GM23248 (cell line): ENCODE data around the gene TSPYL6. TPM values are rescaled to one million over a fixed set of nuclear protein-coding genes. Genes with fewer than 3 reads are reported as not detected.

Source experiments
- DNase-seq: peaks from one replicate; pipeline ENCODE4 v3.0.0-alpha.2; 2015
- H2AFZ ChIP-seq: fragments of 200-600 bp; sonication (generic); 2 replicates; pipeline ENCODE4 v1.6.1; 2016; ENCODE audit warnings: antibody characterized with exemption
- H3F3A ChIP-seq: fragments of 200-600 bp; sonication (generic); 2 replicates; pipeline ENCODE4 v1.6.1; 2016; ENCODE audit warnings: mild to moderate bottlenecking, antibody characterized with exemption, mixed run types; ENCODE audit not compliant: insufficient read depth
- H3K27ac ChIP-seq: fragments of 200-600 bp; sonication (generic); 2 replicates; pipeline ENCODE4 v1.5.1; 2016; ENCODE audit warnings: mild to moderate bottlenecking
- H3K27me3 ChIP-seq: fragments of 200-600 bp; sonication (generic); replicated peaks from 2 replicates; pipeline ENCODE4 v1.6.1; 2016; ENCODE audit warnings: mild to moderate bottlenecking; ENCODE audit not compliant: insufficient read depth
- H3K36me3 ChIP-seq: fragments of 200-600 bp; sonication (generic); 2 replicates; pipeline ENCODE4 v1.6.1; 2016; ENCODE audit warnings: low read depth, mild to moderate bottlenecking
- H3K4me1 ChIP-seq: fragments of 200-600 bp; sonication (generic); 2 replicates; pipeline ENCODE4 v1.6.1; 2016; ENCODE audit warnings: mild to moderate bottlenecking; ENCODE audit not compliant: insufficient read depth
- H3K4me2 ChIP-seq: fragments of 200-600 bp; sonication (generic); one replicate; pipeline ENCODE4 v1.6.1; 2016; ENCODE audit warnings: mild to moderate bottlenecking; ENCODE audit not compliant: unreplicated experiment
- H3K4me3 ChIP-seq: fragments of 200-600 bp; sonication (generic); 2 replicates; pipeline ENCODE4 v1.5.1; 2016; ENCODE audit warnings: mild to moderate bottlenecking
- H3K79me2 ChIP-seq: fragments of 200-600 bp; sonication (generic); 2 replicates; pipeline ENCODE4 v1.6.1; 2016; ENCODE audit warnings: mild to moderate bottlenecking; ENCODE audit not compliant: insufficient read depth
- H3K9ac ChIP-seq: fragments of 200-600 bp; sonication (generic); 2 replicates; pipeline ENCODE4 v1.6.1; 2016; ENCODE audit warnings: mild to moderate bottlenecking
- H3K9me2 ChIP-seq: fragments of 200-600 bp; sonication (generic); 2 replicates; pipeline ENCODE4 v1.6.1; 2016; ENCODE audit warnings: mixed run types, mild to moderate bottlenecking, moderate library complexity; ENCODE audit not compliant: insufficient read depth
- H3K9me3 ChIP-seq: fragments of 200-600 bp; sonication (generic); one replicate; pipeline ENCODE4 v1.6.1; 2017; ENCODE audit warnings: low read depth
- H4K20me1 ChIP-seq: fragments of 200-600 bp; sonication (generic); 2 replicates; pipeline ENCODE4 v1.6.0; 2016; ENCODE audit not compliant: insufficient read depth
- EZH2 ChIP-seq: fragments of 200-600 bp; sonication (generic); IDR thresholded peaks from 2 replicates; pipeline ENCODE4 v1.6.1; 2018; ENCODE audit warnings: antibody characterized with exemption, mild to moderate bottlenecking; ENCODE audit not compliant: insufficient read depth, poor library complexity, severe bottlenecking
- EZH2phosphoT487 ChIP-seq: fragments of 200-600 bp; sonication (generic); IDR thresholded peaks from 2 replicates; pipeline ENCODE4 v1.6.1; 2018; ENCODE audit warnings: antibody characterized with exemption, moderate library complexity, mild to moderate bottlenecking, low read depth; ENCODE audit not compliant: insufficient read depth
- WGBS, 2 experiments: methylation state at CpG; one replicate each; pipeline ENCODE4 v1.1.6; 2015 to 2017; ENCODE audit warnings: low lambda C conversion rate in 2 of 2, low coverage in 1 of 2; ENCODE audit errors: missing lambda C conversion rate in 2 of 2; 5-methylcytosine and 5-hydroxymethylcytosine counted together
- in situ Hi-C: fragments of 300-500 bp; cut with MboI; formaldehyde crosslinking; loops from 2 replicates; pipeline ENCODE4 v1.15.0; 2020
- polyA plus RNA-seq: library from polyadenylated mRNA; unstranded; fragments of >200 nt; fragmentation: Nextera tagmentation; extraction: Ambion mirVana; gene quantifications from 2 replicates; pipeline ENCODE4 v1.2.1, GENCODE V29; 2016
- total RNA-seq: library from RNA; depleted of rRNA; stranded (reverse); fragments of >200 nt; shearing (Covaris generic); gene quantifications from 2 replicates; pipeline ENCODE4 v1.2.3, GENCODE V29; 2014; rRNA removed

The TSPYL6 gene
- total and polyA plus RNA-seq, 2 experiments from 2014 or later = not detected

DNA sequence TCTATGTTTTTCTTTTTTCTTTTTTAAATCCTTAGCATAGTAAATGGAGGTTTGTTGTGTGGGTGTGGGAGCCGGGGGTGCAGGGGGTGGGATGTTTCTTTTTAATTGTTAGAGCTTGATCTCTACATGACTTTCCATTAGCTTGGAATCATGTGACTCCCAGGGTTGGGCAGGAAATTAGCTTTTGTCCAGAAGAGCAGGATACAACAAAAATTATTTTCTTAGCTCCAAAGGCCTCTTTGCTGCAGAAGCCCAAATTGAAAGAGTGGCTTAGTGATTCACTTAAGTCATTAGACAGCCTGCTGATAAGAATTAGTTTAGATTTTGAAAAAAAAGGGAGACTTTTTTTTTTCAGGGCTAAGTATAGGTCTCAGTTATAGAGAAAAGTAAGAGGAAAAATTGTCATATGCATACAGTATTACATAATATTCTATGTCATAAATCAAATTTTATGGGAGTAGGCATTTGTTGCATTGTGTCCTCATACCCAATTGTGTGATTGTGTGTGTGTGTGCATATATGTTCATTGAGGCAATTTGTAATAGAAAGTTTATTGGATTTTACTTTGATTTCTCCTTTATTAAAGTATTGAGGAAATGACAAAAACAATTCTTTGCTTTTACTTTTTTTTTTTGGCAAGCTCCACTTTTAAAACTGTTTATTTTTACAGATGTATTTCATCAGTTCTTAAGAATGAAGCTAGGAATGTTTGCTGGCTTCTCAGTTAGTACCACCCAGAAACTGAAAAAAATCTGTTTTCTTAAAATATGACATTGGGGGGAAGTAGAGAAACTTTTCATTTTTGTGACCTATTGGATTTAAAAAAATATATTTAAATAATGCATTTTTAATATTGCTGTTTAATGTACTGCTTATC lies 47.4 kb downstream of the TSPYL6 start:
- no peaks in the 10 kb centered on the region for H3K9me2 ChIP-seq
- H3K9me3 ChIP-seq = no peaks in the 10 kb centered on the region
- peak overlapping the region; percentile 37 for H2AFZ ChIP-seq
- peak overlapping the region; percentile 41 for H3K4me3 ChIP-seq
- H3K9ac ChIP-seq = peak overlapping the region; percentile 31
- 3 to 6% methylated on average over 1 of the region's 1 CpG for WGBS, 2 experiments
- peaks cover 44% of the 10 kb centered on the region for H3K4me1 ChIP-seq
- H3K4me2 ChIP-seq = peak overlapping the region; percentile 78
- H3F3A ChIP-seq = peaks cover 32% of the 10 kb centered on the region
- DNase-seq = peak; percentile 74
- no peaks in the 10 kb centered on the region for H3K36me3 ChIP-seq
- no peak for TF ChIP-seq EZH2phosphoT487
- TF ChIP-seq EZH2 = no peak
- H3K27ac ChIP-seq = peak overlapping the region; percentile 68
- no peaks in the 10 kb centered on the region for H4K20me1 ChIP-seq
- H3K79me2 ChIP-seq = no peaks in the 10 kb centered on the region
- in situ Hi-C loops = no loop called here
- H3K27me3 ChIP-seq = no peaks in the 10 kb centered on the region

DNA sequence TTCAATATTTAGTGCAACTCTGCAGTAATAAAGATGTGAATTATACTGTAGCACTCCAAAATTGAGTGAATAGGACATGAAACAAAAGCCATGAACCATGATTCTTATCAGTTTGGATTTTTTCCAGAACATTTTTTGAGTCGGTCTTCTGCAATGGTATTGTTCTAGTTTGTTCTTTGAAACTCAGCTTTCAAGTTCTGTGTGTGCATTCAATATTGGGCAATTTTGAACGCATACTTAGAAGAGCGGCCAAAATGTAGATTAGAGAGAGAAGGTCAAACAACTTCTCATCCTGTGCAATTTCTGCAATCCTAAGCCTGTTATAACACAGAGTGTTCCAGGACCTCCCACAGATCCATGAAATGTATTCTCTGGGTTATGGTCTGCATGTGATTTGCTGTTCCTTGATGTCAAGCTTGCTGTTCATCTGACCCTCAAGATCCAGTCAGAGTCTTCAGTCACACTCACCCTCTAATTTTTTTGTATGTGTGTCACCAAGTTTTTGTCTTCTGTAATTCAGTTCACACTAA lies 48.3 kb downstream of the TSPYL6 start:
- Histone ChIP-seq H3K36me3 (no peaks in the 10 kb centered on the region), H4K20me1 (no peaks in the 10 kb centered on the region), H3K9me2 (no peaks in the 10 kb centered on the region), H3K27ac (peak overlapping the region; percentile 68), H3K9me3 (no peaks in the 10 kb centered on the region), H3K79me2 (no peaks in the 10 kb centered on the region), H2AFZ (peak overlapping the region; percentile 37), H3K4me2 (peak overlapping the region; percentile 78), H3K4me1 (peaks cover 44% of the 10 kb centered on the region), H3K27me3 (no peaks in the 10 kb centered on the region), H3F3A (peaks cover 32% of the 10 kb centered on the region), H3K9ac (no peak overlapping the region; the same call in 1 of the 2 replicates), H3K4me3 (no peak overlapping the region)
- in situ Hi-C loops = no loop called here
- no peak for TF ChIP-seq EZH2phosphoT487
- no peak for TF ChIP-seq EZH2
- 57 to 65% methylated on average over 3 of the region's 3 CpGs for WGBS, 2 experiments
- DNase-seq = peak; percentile 32

DNA sequence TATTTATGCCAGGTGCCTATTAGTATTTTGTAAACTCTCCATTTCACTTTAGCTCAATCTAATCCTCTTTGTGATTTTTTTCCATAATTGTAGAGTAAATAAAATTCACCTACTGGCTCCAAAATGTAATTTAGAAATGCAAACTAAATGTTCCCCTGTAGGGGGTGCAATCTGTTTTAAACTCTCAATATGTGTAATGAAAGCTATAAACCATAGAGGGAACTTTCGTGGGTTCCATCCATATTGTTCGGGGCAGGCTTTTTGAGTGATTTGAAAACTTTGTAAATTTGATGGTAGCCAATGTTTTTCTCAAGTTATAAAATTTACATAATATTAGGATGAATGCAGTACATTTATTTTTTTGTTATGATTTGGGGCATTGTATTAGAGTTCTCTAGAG lies 49.4 kb downstream of the TSPYL6 start:
- peaks cover 37% of the 10 kb centered on the region for H3K4me1 ChIP-seq
- no peaks in the 10 kb centered on the region for H3K9me3 ChIP-seq
- peaks cover 25% of the 10 kb centered on the region for H3F3A ChIP-seq
- H3K9me2 ChIP-seq = no peaks in the 10 kb centered on the region
- H3K27me3 ChIP-seq = no peaks in the 10 kb centered on the region
- no peak overlapping the region for H3K27ac ChIP-seq
- no peaks in the 10 kb centered on the region for H3K36me3 ChIP-seq
- no peak overlapping the region for H3K4me2 ChIP-seq
- no peak overlapping the region for H3K9ac ChIP-seq
- no peak overlapping the region for H3K4me3 ChIP-seq
- no peak overlapping the region for H2AFZ ChIP-seq
- peak; percentile 62 for DNase-seq
- no peaks in the 10 kb centered on the region for H4K20me1 ChIP-seq
- WGBS, 2 experiments = 33 to 48% methylated on average over 2 of the region's 2 CpGs
- in situ Hi-C loops = no loop called here
- no peaks in the 10 kb centered on the region for H3K79me2 ChIP-seq
- TF ChIP-seq EZH2phosphoT487 = no peak
- TF ChIP-seq EZH2 = no peak

DNA sequence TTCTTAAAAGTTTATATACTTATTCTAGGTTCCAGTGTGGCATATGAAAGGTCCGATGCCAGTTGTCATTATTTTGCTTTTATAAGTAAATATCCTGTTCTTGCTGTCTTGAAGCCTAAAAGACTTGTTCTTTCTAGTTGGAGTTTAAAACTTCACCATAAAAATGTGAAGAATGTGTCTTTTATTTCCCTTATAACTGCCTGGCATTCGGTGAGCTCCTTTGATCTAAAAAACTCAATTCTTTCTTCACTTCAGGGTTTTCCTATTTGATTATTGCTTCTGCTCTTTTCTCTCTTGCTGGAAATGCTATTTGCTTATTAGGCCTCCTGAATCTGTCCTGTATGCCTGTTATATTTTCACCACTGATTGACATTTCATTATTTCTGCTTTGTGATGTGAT lies 51.6 kb downstream of the TSPYL6 start:
- in situ Hi-C loops = no loop called here
- H3K27ac ChIP-seq = no peak overlapping the region
- H3K79me2 ChIP-seq = no peaks in the 10 kb centered on the region
- H3K4me1 ChIP-seq = peaks cover 33% of the 10 kb centered on the region
- H2AFZ ChIP-seq = no peak overlapping the region
- no peak overlapping the region for H3K4me3 ChIP-seq
- no peak overlapping the region for H3K4me2 ChIP-seq
- H3K9ac ChIP-seq = no peak overlapping the region
- no peaks in the 10 kb centered on the region for H3K9me2 ChIP-seq
- H3K27me3 ChIP-seq = no peaks in the 10 kb centered on the region
- TF ChIP-seq EZH2 (no peak), EZH2phosphoT487 (no peak)
- WGBS, 2 experiments = 22 to 23% methylated on average over 2 of the region's 2 CpGs
- no peaks in the 10 kb centered on the region for H3K36me3 ChIP-seq
- H3K9me3 ChIP-seq = no peaks in the 10 kb centered on the region
- no peaks in the 10 kb centered on the region for H4K20me1 ChIP-seq
- H3F3A ChIP-seq = peaks cover 22% of the 10 kb centered on the region
- no peak for DNase-seq

Other genes starting within 250 kb of the TSPYL6 start
- 6.7 and 16.6 TPM in 2 replicates for gene ACYP2, start 140.6 kb downstream of the TSPYL6 start, total RNA-seq
- gene ACYP2, start 140.6 kb downstream of the TSPYL6 start, polyA plus RNA-seq = 41.6 and 42.7 TPM in 2 replicates
- gene SPTBN1, start 200.1 kb upstream of the TSPYL6 start, total RNA-seq = 187 and 199 TPM in 2 replicates
- gene SPTBN1, start 200.1 kb upstream of the TSPYL6 start, polyA plus RNA-seq = 52.6 and 57.7 TPM in 2 replicates